ENCODE results near the gene SLC9A9.
"Not testable (repeated sequence)": the region's sequence is repeated elsewhere in the genome, so short reads cannot be mapped to it uniquely, and the experiment has no call there.

The SLC9A9 gene

DNA sequence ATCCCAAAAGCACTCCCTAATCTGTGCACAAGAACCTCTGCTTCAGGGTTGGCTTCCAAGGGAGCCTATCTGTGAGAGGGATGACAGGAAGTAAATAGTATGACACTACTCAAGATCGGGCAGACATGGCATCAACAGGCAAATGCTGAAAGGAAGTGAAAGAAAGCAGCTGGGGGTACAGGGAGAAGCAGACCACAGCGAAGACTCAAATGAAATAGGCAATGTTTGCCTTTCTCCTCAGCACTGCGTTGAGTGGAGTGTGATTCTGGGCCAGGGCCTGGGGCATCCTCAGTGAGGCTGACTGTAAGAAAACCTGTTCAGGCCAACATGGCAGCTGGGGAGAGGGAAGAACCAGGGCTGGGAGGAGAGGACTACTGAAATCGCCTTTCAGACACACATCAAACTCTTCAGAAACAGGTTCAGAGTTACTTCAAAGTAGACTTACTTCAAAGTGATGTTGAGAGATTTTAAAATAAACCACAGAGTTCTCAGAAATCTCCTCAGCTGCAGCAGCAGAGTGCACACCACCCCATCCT lies 96.6 kb downstream of the SLC9A9 start:
- no peak for DNase-seq

- no peak for DNase-seq
These were observed 97.4 kb downstream of the SLC9A9 start for GRCh38 chr3:143750841-143751240.

DNA sequence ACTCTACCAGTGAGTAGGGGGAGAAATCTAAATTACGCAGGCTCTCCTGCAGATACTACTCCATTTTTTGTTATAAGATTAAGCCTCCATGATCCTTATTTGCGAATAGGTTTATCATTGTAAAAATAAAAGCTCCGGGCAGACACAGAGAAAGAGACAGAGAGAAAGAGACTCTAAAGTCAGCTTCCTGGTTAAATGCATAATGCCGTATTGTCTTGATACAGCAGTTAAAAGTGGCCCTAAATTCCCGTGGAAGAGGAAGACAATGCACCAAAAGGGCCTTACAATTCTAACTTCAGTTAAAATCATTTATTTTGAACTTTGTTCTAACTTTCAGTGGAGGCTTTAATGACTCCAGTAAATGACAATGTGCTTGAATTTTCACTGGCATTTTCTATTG lies 98.3 kb downstream of the SLC9A9 start:
- no peak for DNase-seq

GRCh38 chr3:143737065-143737464 lies 111.2 kb downstream of the SLC9A9 start:
- DNase-seq: no peak

DNA sequence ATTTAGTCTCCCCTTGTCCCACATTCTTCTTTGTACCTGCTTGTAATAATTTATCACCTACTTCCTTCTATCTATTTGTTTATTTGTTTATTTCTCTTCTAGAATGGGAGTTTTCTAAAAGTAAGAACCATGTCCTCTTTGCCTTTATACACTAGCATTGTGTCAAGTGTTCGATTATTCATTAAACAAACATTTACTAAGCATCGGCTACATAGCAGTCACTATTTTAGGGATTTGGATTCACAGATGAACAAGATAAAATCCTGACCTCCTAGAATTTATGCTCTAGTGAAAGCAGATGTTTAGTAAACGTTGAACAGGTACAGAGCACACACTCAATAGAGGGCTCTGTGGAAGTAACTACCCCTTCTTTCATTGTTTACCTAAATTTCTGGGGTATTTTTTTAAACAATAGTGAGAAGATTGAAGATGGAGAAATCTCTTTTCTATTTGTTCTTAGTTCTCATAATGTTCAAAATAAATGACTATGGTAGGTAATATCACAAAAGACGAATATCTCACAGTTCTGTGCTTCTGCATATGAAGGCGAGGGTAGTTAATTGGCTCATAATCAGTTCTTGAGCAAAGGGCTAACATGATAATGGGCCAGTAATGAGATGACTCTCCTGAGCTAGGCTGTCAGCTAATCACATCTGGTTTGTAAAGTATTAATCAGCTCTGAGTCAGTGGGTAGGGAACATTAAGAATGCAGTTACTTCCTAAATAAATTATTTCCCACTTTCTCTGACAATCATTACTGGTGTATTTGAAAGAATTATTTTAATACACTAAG lies 111.9 kb downstream of the SLC9A9 start:
- DNase-seq: no peak

- no peak for DNase-seq
These were observed 116.5 kb downstream of the SLC9A9 start for GRCh38 chr3:143731776-143732175.

DNA sequence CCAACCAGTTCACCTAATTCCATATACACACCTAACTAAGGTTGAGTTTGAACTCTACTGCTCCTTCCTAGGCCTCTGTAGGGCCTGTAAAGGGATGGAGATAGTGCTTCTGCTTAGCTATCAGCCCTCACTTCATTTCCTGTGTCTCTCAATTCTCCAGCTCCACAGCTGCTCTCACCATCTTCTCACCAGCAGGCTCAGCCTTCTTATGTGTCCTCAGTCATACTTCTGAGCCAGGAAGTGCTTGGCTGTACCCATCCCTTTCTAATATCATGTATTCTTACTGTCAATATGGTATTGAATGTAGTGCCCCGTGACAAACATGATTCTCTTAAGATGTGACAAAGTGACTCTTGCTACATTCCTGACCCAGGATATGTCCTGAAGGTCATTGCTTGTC lies 116.9 kb downstream of the SLC9A9 start:
- no peak for DNase-seq

- DNase-seq: no peak
These were observed 120.9 kb downstream of the SLC9A9 start for GRCh38 chr3:143727391-143727790.

DNA sequence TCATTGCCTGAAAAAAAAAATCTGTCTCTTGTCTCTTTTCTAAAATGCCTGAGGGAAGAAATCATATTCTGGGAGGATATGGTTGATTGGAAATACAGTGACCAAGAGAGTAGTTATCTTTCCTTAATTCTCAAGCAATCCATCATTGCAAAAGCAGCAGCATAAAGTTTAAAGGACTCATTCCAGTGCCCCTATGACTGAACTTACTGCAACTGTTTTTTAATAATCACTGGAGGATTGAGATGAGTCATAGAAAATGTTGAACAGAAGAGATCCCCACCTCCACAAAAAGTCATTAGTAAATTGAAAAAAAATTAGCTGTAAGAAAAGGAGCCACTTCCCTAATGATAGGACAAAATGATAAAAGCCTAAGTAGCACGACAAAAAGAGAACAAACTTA lies 121.5 kb downstream of the SLC9A9 start:
- DNase-seq: no peak

DNA sequence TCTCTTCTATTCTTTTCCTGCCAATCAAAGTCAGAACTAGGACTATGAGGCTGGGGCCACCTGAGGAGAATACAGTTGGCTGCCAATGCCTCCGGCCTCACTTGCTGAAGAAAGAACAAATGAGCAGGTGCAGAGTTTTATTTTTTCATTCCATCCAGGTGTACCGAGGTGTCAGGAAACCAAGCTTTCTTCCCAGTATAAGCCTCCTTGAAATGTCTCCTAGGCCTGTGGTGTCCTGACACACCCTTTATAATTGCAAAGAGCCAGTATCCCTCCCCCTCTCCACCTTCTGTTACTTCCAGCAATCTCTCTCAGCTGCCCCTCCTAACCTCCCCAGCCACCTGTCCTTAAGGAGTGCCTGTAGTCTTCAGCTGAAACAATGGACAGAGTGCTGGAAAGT lies 127.9 kb downstream of the SLC9A9 start:
- no peak for DNase-seq

DNA sequence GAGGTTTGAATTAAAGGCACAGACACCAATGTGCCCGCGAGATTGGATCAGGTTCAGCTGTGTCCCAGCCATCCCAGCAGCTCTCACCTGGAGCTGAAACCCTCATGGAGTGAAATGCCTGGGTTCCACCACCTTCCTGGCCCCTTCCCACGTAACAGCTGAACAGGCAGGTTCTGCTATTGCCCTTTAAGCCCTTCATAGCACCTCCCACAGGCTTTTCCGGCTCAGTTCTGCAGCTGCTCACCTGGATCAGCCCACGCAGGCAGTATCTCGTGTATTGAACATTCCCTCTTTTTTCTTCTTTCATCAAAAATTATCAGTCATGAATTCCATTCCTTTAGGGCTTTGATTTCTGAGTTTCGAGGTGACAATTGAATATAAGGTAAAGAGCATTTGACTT lies 129.8 kb downstream of the SLC9A9 start:
- DNase-seq: no peak

- no peak for DNase-seq
These were observed 131.5 kb downstream of the SLC9A9 start for GRCh38 chr3:143716731-143717130.

- no peak for DNase-seq
These were observed 135.7 kb downstream of the SLC9A9 start for GRCh38 chr3:143712522-143712921.

GRCh38 chr3:143707848-143708247 lies 140.4 kb downstream of the SLC9A9 start:
- DNase-seq: no peak

DNA sequence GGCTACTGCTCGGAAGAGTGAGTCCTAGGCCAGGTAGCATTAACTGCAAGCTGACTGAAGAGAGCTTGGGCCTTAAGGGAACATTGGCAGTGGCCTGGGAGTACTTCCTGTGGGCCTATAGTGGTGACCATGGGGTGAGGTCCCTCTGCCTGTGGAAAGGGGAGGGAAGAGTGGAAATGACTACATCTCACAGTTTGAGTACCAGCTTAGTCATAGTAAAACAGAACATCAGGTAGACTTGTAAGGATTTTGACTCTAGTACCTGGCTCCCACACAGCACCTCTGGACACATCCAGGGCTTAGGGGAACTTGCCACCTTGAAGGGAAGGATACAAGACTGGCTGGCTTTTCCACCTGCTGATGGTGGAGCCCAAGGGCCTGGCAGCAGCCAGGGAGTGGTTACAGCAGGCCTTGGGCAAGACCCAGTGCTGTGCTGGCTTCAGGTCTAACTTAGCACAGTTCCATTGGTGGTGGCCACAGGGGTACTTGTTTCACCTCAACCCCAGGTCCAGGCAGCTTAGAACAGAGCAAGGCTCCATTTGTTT lies 147.8 kb downstream of the SLC9A9 start:
- no peak for DNase-seq

- DNase-seq: no peak
These were observed 148.8 kb downstream of the SLC9A9 start for GRCh38 chr3:143699424-143699823.

- no peak for DNase-seq
These were observed 149.5 kb downstream of the SLC9A9 start for GRCh38 chr3:143698682-143699303.

- no peak for DNase-seq
These were observed 150.3 kb downstream of the SLC9A9 start for GRCh38 chr3:143697975-143698374.

GRCh38 chr3:143695333-143695732 lies 152.9 kb downstream of the SLC9A9 start:
- not testable (repeated sequence) for DNase-seq

- no peak for DNase-seq
These were observed 154.8 kb downstream of the SLC9A9 start for GRCh38 chr3:143693506-143693905.

GRCh38 chr3:143686638-143687197 lies 161.6 kb downstream of the SLC9A9 start:
- DNase-seq: no peak

DNA sequence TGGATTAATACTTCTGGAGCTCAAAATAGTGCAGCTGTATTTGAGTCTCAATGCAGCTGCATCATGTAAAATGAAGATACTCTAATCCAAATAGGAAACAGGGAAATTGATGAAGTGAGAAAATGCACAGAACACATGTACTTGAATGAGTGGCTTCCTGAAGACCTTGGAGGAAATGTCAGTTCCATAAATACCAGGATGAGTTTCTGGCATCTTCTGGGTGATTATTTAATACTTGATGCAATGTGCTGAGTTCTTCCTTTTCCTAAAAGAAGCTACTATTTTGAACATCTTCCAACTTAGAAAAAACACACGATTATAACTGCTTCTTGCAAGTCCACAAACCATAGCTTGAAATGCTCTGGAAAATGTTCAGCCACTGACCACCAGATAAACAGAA lies 162.8 kb downstream of the SLC9A9 start:
- DNase-seq: no peak

DNA sequence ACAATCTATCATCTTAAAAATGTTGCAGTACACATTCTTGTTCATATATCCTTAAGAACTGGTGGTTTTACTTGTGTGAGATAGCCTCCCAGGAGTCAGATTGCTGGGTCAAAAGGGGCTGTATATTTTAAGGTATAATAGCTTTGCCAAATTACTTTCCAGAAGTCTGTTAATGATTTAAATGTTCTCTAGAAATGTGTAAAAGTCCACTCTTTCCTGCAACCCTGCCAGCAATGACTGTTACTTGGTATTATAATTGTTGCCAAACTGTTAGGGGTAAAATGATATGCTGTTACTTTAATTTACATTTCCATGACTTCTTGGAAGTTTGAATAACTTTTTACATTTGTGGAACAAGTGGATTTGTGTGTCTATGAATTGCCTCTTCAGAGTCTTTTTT lies 170.8 kb downstream of the SLC9A9 start:
- DNase-seq: no peak

GRCh38 chr3:143676747-143677146 lies 171.5 kb downstream of the SLC9A9 start:
- no peak for DNase-seq

All from right forelimb (tissue), 1 donor.